ENCODE results near the gene PPP1CA. TPM values are rescaled to one million over a fixed set of nuclear protein-coding genes. Genes with fewer than 3 reads are reported as not detected.
"Not testable (repeated sequence)": the region's sequence is repeated elsewhere in the genome, so short reads cannot be mapped to it uniquely, and the experiment has no call there.

PPP1CA gene
- total RNA-seq, 4 donors from 2014 or later: 101 to 160 (median 143) TPM

DNA sequence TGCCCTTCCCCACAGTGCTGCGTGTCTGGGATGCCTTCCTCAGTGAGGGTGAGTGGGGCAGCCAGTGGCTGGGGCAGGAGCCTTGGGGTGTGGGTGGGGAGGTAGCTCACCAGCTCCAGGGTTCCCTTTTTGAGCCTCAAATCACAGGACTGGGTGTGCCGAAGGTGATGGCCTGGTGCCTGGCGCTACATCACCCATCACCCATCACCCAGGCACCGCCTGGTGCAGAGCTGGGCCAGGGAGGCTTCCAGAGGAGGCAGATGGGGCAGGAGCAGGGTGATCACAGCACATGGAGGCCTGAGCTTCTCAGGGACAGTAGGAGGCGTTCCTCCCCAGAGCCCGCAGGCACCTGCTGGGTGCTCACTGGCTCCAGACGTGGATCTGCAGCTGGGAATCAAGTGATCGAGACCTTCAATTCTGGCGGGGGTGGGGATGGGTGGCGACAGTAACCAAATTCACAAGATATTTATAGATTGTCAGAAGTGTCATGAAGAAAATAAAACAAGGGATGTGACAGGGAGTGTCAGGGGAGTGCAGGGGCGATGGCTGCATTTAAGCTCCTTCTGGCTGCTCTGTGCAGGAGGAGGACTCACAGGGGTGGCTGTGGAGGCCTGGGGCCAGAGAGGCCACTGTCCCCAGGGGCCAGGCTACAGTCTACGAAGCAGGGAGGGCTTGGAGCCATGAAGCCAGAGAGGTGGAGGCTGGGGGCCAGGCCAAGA is 5.5 kb upstream of the PPP1CA start:
- no peak for TF ChIP-seq POLR2A (IDR thresholded peaks at IDR 0.05)
- WGBS, 2 donors: 33 to 39% methylated on average over 12 of the region's 12 CpGs
- intact Hi-C loops (cut with DNase I; ENCODE audit: low total_unique reads): no loop called here
- DNase-seq (ENCODE audit: low spot score in 2 of 2): no peak
- no peak overlapping the region for H3K4me3 ChIP-seq (ENCODE audit: low read depth, poor library complexity, severe bottlenecking)

DNA sequence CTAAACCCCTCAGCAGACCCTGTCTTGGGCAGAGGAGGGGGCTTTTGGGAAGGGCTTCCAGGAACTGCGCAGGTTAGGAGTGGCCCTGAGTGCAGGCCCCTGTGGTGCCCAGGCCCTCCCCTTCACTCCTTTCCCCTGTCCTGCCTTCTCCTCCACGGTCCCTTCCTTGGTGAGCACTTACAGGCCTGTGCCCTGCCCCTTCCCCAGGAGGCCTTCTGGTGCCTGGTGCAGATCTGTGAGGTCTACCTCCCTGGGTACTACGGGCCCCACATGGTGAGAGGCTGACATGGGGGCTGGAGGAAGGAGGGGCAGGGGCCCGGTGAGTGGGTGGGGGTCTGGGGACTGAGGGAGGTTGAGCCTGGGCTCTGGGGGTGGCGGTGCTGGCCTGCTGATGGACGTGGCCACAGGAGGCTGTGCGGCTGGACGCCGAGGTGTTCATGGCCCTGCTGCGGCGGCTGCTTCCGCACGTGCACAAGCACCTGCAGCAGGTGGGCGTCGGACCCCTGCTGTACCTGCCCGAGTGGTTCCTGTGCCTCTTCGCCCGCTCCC is 4.8 kb upstream of the PPP1CA start:
- intact Hi-C loops (cut with DNase I; ENCODE audit: low total_unique reads): no loop called here
- DNase-seq (ENCODE audit: low spot score in 2 of 2): no peak
- 81 to 82% methylated on average over 12 to 13 of the region's 18 CpGs for WGBS, 2 donors
- no peak overlapping the region for H3K4me3 ChIP-seq (ENCODE audit: low read depth, poor library complexity, severe bottlenecking)
- TF ChIP-seq POLR2A (IDR thresholded peaks at IDR 0.05): no peak
- TF ChIP-seq, protein P1, sequence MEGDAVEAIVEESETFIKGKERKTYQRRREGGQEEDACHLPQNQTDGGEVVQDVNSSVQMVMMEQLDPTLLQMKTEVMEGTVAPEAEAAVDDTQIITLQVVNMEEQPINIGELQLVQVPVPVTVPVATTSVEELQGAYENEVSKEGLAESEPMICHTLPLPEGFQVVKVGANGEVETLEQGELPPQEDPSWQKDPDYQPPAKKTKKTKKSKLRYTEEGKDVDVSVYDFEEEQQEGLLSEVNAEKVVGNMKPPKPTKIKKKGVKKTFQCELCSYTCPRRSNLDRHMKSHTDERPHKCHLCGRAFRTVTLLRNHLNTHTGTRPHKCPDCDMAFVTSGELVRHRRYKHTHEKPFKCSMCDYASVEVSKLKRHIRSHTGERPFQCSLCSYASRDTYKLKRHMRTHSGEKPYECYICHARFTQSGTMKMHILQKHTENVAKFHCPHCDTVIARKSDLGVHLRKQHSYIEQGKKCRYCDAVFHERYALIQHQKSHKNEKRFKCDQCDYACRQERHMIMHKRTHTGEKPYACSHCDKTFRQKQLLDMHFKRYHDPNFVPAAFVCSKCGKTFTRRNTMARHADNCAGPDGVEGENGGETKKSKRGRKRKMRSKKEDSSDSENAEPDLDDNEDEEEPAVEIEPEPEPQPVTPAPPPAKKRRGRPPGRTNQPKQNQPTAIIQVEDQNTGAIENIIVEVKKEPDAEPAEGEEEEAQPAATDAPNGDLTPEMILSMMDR (IDR thresholded peaks at IDR 0.05): no peak

DNA sequence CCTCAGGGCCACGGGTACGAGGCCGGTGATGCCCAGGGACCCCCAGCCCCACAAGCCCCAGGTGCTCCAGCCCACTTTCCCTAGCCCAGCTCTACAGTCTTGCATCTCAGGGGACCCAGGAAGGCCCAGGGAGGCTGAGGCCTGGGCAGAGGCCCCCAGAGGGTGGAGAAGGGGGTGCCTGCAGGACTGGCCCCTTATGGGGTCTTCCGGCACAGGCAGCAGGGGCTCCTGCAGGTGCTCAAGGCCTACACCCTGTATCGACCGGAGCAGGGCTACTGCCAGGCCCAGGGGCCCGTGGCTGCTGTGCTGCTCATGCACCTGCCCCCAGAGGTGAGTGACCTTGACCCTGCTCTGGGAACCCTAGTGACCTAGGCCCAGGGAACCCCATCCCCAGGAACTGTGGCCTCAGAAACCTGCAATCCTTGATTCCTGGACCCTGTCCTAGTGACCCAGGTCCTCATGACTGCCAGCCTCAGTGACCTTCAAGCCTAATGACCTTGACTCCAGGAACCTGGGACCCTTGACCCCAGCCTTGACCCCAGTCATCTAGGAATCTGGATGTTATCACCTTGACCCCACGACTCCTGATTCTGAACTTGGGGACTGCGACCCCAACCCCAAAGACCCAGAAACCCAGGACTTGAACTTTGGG is 4.2 kb upstream of the PPP1CA start:
- WGBS, 2 donors: 92% methylated on average over 7 to 9 of the region's 9 CpGs
- intact Hi-C loops (cut with DNase I; ENCODE audit: low total_unique reads): no loop called here
- no peak overlapping the region for H3K4me3 ChIP-seq (ENCODE audit: low read depth, poor library complexity, severe bottlenecking)
- TF ChIP-seq POLR2A (IDR thresholded peaks at IDR 0.05): no peak
- TF ChIP-seq, protein P1 (IDR thresholded peaks at IDR 0.05): no peak
- DNase-seq (ENCODE audit: low spot score in 2 of 2): no peak

DNA sequence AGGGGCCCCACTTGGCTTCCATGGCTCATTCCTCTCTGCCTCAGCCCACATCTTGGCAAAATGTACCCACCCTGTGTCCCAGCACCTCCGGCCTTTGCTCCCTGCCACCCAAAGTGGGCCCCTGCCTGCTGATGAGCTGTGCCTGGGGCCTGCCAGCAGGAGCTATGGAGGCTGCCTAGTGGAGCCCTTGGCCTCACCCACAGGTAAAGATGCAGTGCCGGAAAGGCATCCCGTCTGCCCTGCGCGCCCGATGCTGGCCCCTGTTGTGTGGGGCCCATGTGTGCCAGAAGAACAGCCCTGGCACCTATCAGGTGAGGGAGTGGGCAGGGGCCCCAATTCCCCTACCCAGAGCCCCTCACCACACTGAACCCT is 3.5 kb upstream of the PPP1CA start:
- intact Hi-C loops (cut with DNase I; ENCODE audit: low total_unique reads): no loop called here
- no peak for DNase-seq (ENCODE audit: low spot score in 2 of 2)
- WGBS, 2 donors: 81 to 88% methylated on average over 6 of the region's 6 CpGs
- no peak for TF ChIP-seq POLR2A (IDR thresholded peaks at IDR 0.05)
- TF ChIP-seq, protein P1 (IDR thresholded peaks at IDR 0.05): no peak
- no peak overlapping the region for H3K4me3 ChIP-seq (ENCODE audit: low read depth, poor library complexity, severe bottlenecking)

DNA sequence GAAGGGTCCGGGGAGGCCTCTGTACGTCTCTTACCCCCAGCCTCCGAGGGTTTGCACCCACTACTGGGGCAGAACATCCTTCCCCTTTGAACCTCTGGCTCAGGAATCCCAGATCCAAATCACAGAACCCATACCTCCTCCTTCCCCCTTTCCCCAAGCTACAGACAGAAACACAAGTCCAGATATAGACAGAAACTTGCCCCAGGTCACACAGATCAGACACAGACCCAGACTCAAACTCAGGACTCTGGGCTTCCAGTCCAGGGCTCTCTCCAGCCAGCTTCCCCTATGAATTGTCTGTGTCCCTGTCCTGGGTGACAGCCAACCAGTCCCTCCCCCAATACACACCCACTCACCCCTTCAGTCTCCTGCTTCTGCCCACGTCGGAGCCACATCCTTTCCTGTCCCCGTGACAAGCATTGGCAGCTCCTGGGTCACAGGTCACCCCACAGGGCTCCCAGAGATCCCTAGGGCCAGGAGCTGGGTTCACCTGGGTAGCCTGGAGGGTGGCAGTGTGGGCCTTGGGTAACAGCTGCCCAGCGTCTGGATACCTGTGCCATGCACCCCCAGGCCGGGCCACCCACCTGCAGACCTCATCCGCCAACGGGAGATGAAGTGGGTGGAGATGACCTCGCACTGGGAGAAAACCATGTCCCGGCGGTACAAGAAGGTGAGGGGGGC is 3.0 kb upstream of the PPP1CA start:
- no peak overlapping the region for H3K4me3 ChIP-seq (ENCODE audit: low read depth, poor library complexity, severe bottlenecking)
- no peak for DNase-seq (ENCODE audit: low spot score in 2 of 2)
- intact Hi-C loops (cut with DNase I; ENCODE audit: low total_unique reads): no loop called here
- WGBS, 2 donors: 57 to 72% methylated on average over 9 to 12 of the region's 13 CpGs
- no peak for TF ChIP-seq POLR2A (IDR thresholded peaks at IDR 0.05)
- TF ChIP-seq, protein P1 (IDR thresholded peaks at IDR 0.05): no peak

DNA sequence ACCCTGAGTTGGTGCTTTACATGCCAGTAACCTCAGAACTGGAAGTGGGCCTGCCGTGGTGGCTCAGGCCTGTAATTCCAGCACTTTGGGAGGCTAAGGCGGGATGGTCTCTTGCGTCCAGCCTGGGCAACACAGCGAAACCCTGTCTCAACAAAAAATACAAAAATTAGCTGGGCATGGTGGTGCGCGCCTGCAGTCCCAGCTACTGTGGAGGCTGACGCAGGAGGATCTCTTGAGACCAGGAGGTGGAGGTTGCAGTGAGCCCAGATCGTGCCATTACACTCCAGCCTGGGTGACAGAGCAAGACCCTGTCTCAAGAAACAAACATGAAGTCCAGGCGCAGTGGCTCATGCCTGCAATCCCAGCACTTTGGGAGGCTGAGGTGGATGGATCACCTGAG is 1.4 kb upstream of the PPP1CA start:
- intact Hi-C loops (cut with DNase I; ENCODE audit: low total_unique reads); DNase-seq (ENCODE audit: low spot score in 2 of 2); H3K4me3 ChIP-seq (ENCODE audit: low read depth, poor library complexity, severe bottlenecking): not testable (repeated sequence)
- 94 to 96% methylated on average over 9 of the region's 9 CpGs for WGBS, 2 donors

DNA sequence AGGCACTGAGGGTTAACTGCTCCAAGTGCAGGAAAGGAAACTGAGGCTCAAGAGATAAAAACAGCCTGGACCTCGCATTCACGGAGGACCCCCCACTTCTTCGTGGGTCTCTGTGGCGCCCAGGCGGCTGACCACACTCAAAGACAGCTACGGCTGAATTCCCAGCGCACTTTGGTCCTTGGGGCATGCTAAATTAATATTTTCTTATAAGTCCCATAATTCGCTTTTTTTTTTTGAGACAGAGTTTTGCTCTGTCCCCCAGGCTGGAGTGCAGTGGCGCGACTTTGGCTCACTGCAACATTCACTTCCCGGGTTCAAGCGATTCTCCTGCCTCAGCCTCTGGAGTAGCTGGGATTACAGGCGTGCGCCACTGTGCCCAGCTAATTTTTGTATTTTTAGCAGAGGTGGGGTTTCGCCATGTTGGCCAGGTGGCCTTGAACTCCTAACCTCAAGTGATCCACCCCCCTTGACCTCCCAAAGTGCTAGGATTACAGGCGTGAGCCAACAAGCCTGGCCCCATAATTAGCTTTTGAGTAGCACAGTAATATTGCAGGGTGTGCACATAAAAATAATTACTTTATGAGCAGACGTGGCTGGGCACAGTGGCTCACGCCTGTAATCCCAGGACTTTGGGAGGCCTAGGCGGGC is 658 bp upstream of the PPP1CA start:
- DNase-seq (ENCODE audit: low spot score in 2 of 2); H3K4me3 ChIP-seq (ENCODE audit: low read depth, poor library complexity, severe bottlenecking); intact Hi-C loops (cut with DNase I; ENCODE audit: low total_unique reads): not testable (repeated sequence)
- WGBS, 2 donors: 36 to 41% methylated on average over 19 of the region's 19 CpGs

Measured in lower leg skin (tissue), 4 donors.